Hepatocyte (in vitro differentiated cells): ENCODE results near the gene RASD2. TPM values are rescaled to one million over a fixed set of nuclear protein-coding genes. Genes with fewer than 3 reads are reported as not detected.

ENCODE experiments used
- DNase-seq: peaks from one replicate; pipeline ENCODE4 v3.0.0-alpha.2; 2016; ENCODE audit warnings: low spot score
- H2AFZ ChIP-seq: fragments of 200-600 bp; sonication (generic); 2 replicates; pipeline ENCODE4 v1.6.0; 2016; ENCODE audit warnings: antibody characterized with exemption, mild to moderate bottlenecking
- H3K27ac ChIP-seq: fragments of 200-600 bp; sonication (generic); 2 replicates; pipeline ENCODE4 v1.5.1; 2016; ENCODE audit warnings: mild to moderate bottlenecking
- H3K27me3 ChIP-seq: fragments of 200-600 bp; sonication (generic); 2 replicates; pipeline ENCODE4 v1.6.1; 2016
- H3K36me3 ChIP-seq: fragments of 200-600 bp; sonication (generic); replicated peaks from 2 replicates; pipeline ENCODE4 v1.5.1; 2016; ENCODE audit warnings: low read depth; ENCODE audit not compliant: insufficient read depth
- H3K4me1 ChIP-seq: fragments of 200-600 bp; sonication (generic); 2 replicates; pipeline ENCODE4 v1.5.1; 2016; ENCODE audit warnings: mild to moderate bottlenecking, moderate library complexity; ENCODE audit not compliant: insufficient read depth
- H3K4me2 ChIP-seq: fragments of 200-600 bp; sonication (generic); 2 replicates; pipeline ENCODE4 v1.6.0; 2016
- H3K4me3 ChIP-seq: fragments of 200-600 bp; sonication (generic); 2 replicates; pipeline ENCODE4 v1.5.1; 2016; ENCODE audit warnings: mild to moderate bottlenecking
- H3K79me2 ChIP-seq: fragments of 200-600 bp; sonication (generic); 2 replicates; pipeline ENCODE4 v1.6.0; 2017; ENCODE audit warnings: mild to moderate bottlenecking
- H3K9me2 ChIP-seq: fragments of 200-600 bp; sonication (generic); replicated peaks from 2 replicates; pipeline ENCODE4 v1.6.0; 2017; ENCODE audit warnings: mild to moderate bottlenecking; ENCODE audit not compliant: insufficient read depth
- H3K9me3 ChIP-seq: fragments of 200-600 bp; sonication (generic); 2 replicates; pipeline ENCODE4 v1.5.1; 2016; ENCODE audit warnings: low read depth, mild to moderate bottlenecking
- H4K20me1 ChIP-seq: fragments of 200-600 bp; sonication (generic); 2 replicates; pipeline ENCODE4 v1.6.0; 2016; ENCODE audit warnings: mild to moderate bottlenecking; ENCODE audit not compliant: insufficient read depth, poor library complexity, severe bottlenecking
- CTCF ChIP-seq: fragments of 200-600 bp; sonication (generic); IDR thresholded peaks from 2 replicates; pipeline ENCODE4 v1.5.1; 2016; ENCODE audit warnings: antibody characterized with exemption, mild to moderate bottlenecking; ENCODE audit not compliant: poor library complexity
- EZH2 ChIP-seq: fragments of 200-600 bp; sonication (generic); IDR thresholded peaks from 2 replicates; pipeline ENCODE4 v1.6.1; 2016; ENCODE audit warnings: antibody characterized with exemption, mild to moderate bottlenecking, borderline replicate concordance
- EZH2phosphoT487 ChIP-seq: fragments of 200-600 bp; sonication (generic); IDR thresholded peaks from one replicate; pipeline ENCODE4 v1.6.1; 2018; ENCODE audit warnings: antibody characterized with exemption, mild to moderate bottlenecking, low read depth, moderate library complexity; ENCODE audit not compliant: unreplicated experiment, severe bottlenecking
- whole genome bisulfite sequencing: methylation state at CpG from one replicate; pipeline ENCODE4 v1.1.6; 2016; ENCODE audit warnings: low lambda C conversion rate; ENCODE audit errors: missing lambda C conversion rate; 5-methylcytosine and 5-hydroxymethylcytosine counted together
- polyA plus RNA-seq: library from polyadenylated mRNA; unstranded; fragments of >200 nt; fragmentation: Nextera tagmentation; extraction: Ambion mirVana; gene quantifications from 2 replicates; pipeline ENCODE4 v1.2.1, GENCODE V29; 2016
- total RNA-seq: library from RNA; depleted of rRNA; stranded (reverse); fragments of >200 nt; gene quantifications from 2 replicates; pipeline ENCODE4 v1.2.3, GENCODE V29; 2014

RASD2 gene
- total and polyA plus RNA-seq, 2 experiments from 2014 or later = 1.3 to 12.7 TPM

- no peak overlapping the region for H3K27ac ChIP-seq
- H4K20me1 ChIP-seq = no peaks in the 10 kb centered on the region
- no peak overlapping the region for H3K4me2 ChIP-seq
- no peaks in the 10 kb centered on the region for H3K9me2 ChIP-seq
- no peaks in the 10 kb centered on the region for H3K4me1 ChIP-seq
- no peaks in the 10 kb centered on the region for H3K79me2 ChIP-seq
- no peaks in the 10 kb centered on the region for H3K9me3 ChIP-seq
- H3K4me3 ChIP-seq = no peak overlapping the region
- H3K36me3 ChIP-seq = no peaks in the 10 kb centered on the region
- no peak for TF ChIP-seq EZH2phosphoT487
- no peak for TF ChIP-seq CTCF
- no peak for TF ChIP-seq EZH2
- DNase-seq = no peak
- whole genome bisulfite sequencing = 69% methylated on average over 7 of the region's 7 CpGs
- no peaks in the 10 kb centered on the region for H3K27me3 ChIP-seq
- no peak overlapping the region for H2AFZ ChIP-seq
These were observed 56.2 kb downstream of the RASD2 start for GRCh38 chr22:35596821-35597220.

- no peak overlapping the region for H3K4me3 ChIP-seq
- no peak overlapping the region for H3K4me2 ChIP-seq
- H3K9me2 ChIP-seq = no peaks in the 10 kb centered on the region
- no peak overlapping the region for H3K27ac ChIP-seq
- no peaks in the 10 kb centered on the region for H4K20me1 ChIP-seq
- DNase-seq = no peak
- 87% methylated on average over 16 of the region's 16 CpGs for WGBS
- no peaks in the 10 kb centered on the region for H3K79me2 ChIP-seq
- H3K36me3 ChIP-seq = no peaks in the 10 kb centered on the region
- no peaks in the 10 kb centered on the region for H3K9me3 ChIP-seq
- H3K27me3 ChIP-seq = no peaks in the 10 kb centered on the region
- H3K4me1 ChIP-seq = no peaks in the 10 kb centered on the region
- H2AFZ ChIP-seq = no peak overlapping the region
- TF ChIP-seq EZH2phosphoT487 (no peak), CTCF (no peak), EZH2 (no peak)
These were observed 57.2 kb downstream of the RASD2 start for GRCh38 chr22:35597692-35598395.

- Histone ChIP-seq H3K79me2 (no peaks in the 10 kb centered on the region), H4K20me1 (no peaks in the 10 kb centered on the region), H3K4me2 (no peak overlapping the region), H3K4me1 (no peaks in the 10 kb centered on the region), H3K9me2 (no peaks in the 10 kb centered on the region), H3K36me3 (no peaks in the 10 kb centered on the region), H3K9me3 (no peaks in the 10 kb centered on the region), H3K4me3 (no peak overlapping the region), H3K27ac (no peak overlapping the region), H2AFZ (no peak overlapping the region), H3K27me3 (no peaks in the 10 kb centered on the region)
- 96% methylated on average over 4 of the region's 4 CpGs for WGBS
- no peak for DNase-seq
- TF ChIP-seq CTCF = no peak
- no peak for TF ChIP-seq EZH2phosphoT487
- no peak for TF ChIP-seq EZH2
These were observed 57.7 kb downstream of the RASD2 start for GRCh38 chr22:35598396-35598710.
